DOHH2 (cell line): ENCODE data around the gene NEDD4L.

Experiments
- EZH2phosphoT487 ChIP-seq: fragments of 200-600 bp; sonication (generic); IDR thresholded peaks from 2 replicates; pipeline ENCODE4 v1.6.1; 2017; ENCODE audit warnings: borderline replicate concordance, mild to moderate bottlenecking, antibody characterized with exemption, low read length, moderate library complexity, mixed read lengths
- TF ChIP-seq, protein P1 (sequence below): fragments of 200-600 bp; sonication (generic); IDR thresholded peaks from one replicate; pipeline ENCODE4 v1.5.1; 2014; ENCODE audit warnings: antibody characterized with exemption, mild to moderate bottlenecking, low read depth, low read length; ENCODE audit not compliant: poor library complexity, severe bottlenecking

DNA sequence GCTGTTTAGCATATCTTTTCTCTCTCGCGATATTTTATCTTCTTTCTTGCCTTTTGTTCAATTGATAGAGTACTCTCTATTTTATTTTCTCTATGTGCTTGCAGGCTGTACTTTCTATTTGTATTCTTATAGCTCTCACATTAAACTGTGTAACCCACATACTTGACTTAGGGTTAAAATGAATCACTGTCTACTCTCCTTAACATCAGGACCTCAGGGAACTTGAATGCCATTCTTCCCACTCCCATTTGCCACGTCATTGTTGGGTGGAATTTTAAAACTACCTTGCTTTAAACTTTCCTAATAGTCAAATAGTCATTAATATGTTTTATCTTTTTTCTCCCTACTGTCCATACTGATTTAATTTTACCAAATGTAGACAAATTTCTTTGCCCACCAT, 315.2 kb downstream of the NEDD4L start:
- TF ChIP-seq, protein P1, sequence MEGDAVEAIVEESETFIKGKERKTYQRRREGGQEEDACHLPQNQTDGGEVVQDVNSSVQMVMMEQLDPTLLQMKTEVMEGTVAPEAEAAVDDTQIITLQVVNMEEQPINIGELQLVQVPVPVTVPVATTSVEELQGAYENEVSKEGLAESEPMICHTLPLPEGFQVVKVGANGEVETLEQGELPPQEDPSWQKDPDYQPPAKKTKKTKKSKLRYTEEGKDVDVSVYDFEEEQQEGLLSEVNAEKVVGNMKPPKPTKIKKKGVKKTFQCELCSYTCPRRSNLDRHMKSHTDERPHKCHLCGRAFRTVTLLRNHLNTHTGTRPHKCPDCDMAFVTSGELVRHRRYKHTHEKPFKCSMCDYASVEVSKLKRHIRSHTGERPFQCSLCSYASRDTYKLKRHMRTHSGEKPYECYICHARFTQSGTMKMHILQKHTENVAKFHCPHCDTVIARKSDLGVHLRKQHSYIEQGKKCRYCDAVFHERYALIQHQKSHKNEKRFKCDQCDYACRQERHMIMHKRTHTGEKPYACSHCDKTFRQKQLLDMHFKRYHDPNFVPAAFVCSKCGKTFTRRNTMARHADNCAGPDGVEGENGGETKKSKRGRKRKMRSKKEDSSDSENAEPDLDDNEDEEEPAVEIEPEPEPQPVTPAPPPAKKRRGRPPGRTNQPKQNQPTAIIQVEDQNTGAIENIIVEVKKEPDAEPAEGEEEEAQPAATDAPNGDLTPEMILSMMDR, result no peak
- TF ChIP-seq EZH2phosphoT487, result no peak
